Pancreas (tissue), 10 donors: Measurements from ENCODE around the gene LMO1. TPM values are rescaled to one million over a fixed set of nuclear protein-coding genes. Genes with fewer than 3 reads are reported as not detected.

Source experiments
- ATAC-seq, 4 donors: fragments of 200-7000 bp; cut with Tn5 transposase; one replicate each; pipeline versions ENCODE4 v1.8.0 to v1.9.1; 2020; ENCODE audit warnings: mild to moderate bottlenecking in 4 of 4, moderate library complexity in 4 of 4
- DNase-seq, 6 donors: peaks; one replicate each; pipeline ENCODE4 v3.0.0-alpha.2; 2020
- FAIRE-seq: peaks from 2 replicates; lab custom pipeline; 2012; peaks lifted over from hg19 to GRCh38; lab: Jason Lieb, UNC
- H3K27ac ChIP-seq, 4 donors: fragments of 200-600 bp; sonication (generic); 1 replicate in 3 of 4; 2 replicates in 1 of 4; pipeline versions ENCODE4 v1.5.0 to v1.8.0; 2020
- H3K27me3 ChIP-seq, 4 donors: fragments of 200-600 bp; one replicate each; pipeline ENCODE4 v1.8.0; 2021
- H3K36me3 ChIP-seq, 3 donors: fragments of 200-600 bp; sonication (generic) in 1 of 3; one replicate each; pipeline versions ENCODE4 v1.5.0 to v1.8.0; 2020 to 2021
- H3K4me1 ChIP-seq, 3 donors: fragments of 200-600 bp; one replicate each; pipeline ENCODE4 v1.8.0; 2021
- H3K4me3 ChIP-seq, 4 donors: fragments of 200-600 bp; sonication (generic) in 2 of 4; one replicate each; pipeline versions ENCODE4 v1.5.0 to v1.8.0; 2020 to 2021
- H3K9me3 ChIP-seq, 4 donors: fragments of 200-600 bp; one replicate each; pipeline ENCODE4 v1.8.0; 2021
- WGBS, 2 donors: extraction: QIAGEN DNeasy Blood & Tissue Kit; methylation state at CpG; one replicate each; pipeline ENCODE4 v1.1.7; 2013; 5-methylcytosine and 5-hydroxymethylcytosine counted together
- intact Hi-C, 3 donors: fragments of 100-400 bp; cut with DNase I; formaldehyde crosslinking; loops; one replicate each; pipeline versions ENCODE4 v1.11.1 to v1.14.2; 2022
- polyA plus RNA-seq, 2 donors: library from polyadenylated mRNA; stranded (reverse); fragments of 200-250 nt; gene quantifications; one replicate each; pipeline ENCODE4 v1.2.3, GENCODE V29; 2013
- total RNA-seq, 6 donors: library from RNA; stranded (reverse); fragmentation: NEBNext Ultra II Directional in 4 of 6; extraction: Animal tissue kit (Norgen Biotek cat#: 25700) in 4 of 6; gene quantifications; one replicate each; pipeline versions ENCODE4 v1.2.1 to v1.2.4, GENCODE V29; 2021 to 2023
- TF ChIP-seq, protein P1 (sequence below), 4 donors: fragments of 200-600 bp; sonication (generic) in 3 of 4; IDR thresholded peaks; one replicate each; pipeline versions ENCODE4 v1.5.0 to v1.8.0; 2021; ENCODE audit warnings: antibody characterized with exemption in 4 of 4
- donor health status: healthy with polysubstance abuse.
- donor health status: DM: no; HTN: no; CAD: no; lungs with moderate emphysema.
- donor health status: DM: no; HTN: no; CAD: no.
- donor health status: control.
- donor health status: control.
- donor health status: Bipolar disorder and iron deficiency.
- donor health status: DM: yes; HTN: yes; CAD: no.
- donor health status: DM: no; HTN: no; CAD: no.
- donor health status: DM: no; HTN: no; CAD: no.
- donor health status: DM: yes; HTN: yes; CAD: no.

Gene LMO1
- total and polyA plus RNA-seq, 8 donors = 0.14 to 6.8 (median 0.61) TPM

GRCh38 chr11:8241373-8242117 is 22.1 kb downstream of the LMO1 start:
- FAIRE-seq (no peak), DNase-seq (no peak), ATAC-seq (no peak)
- no peak overlapping the region for H3K27ac ChIP-seq
- no peaks in the 10 kb centered on the region for H3K9me3 ChIP-seq
- TF ChIP-seq, protein P1, sequence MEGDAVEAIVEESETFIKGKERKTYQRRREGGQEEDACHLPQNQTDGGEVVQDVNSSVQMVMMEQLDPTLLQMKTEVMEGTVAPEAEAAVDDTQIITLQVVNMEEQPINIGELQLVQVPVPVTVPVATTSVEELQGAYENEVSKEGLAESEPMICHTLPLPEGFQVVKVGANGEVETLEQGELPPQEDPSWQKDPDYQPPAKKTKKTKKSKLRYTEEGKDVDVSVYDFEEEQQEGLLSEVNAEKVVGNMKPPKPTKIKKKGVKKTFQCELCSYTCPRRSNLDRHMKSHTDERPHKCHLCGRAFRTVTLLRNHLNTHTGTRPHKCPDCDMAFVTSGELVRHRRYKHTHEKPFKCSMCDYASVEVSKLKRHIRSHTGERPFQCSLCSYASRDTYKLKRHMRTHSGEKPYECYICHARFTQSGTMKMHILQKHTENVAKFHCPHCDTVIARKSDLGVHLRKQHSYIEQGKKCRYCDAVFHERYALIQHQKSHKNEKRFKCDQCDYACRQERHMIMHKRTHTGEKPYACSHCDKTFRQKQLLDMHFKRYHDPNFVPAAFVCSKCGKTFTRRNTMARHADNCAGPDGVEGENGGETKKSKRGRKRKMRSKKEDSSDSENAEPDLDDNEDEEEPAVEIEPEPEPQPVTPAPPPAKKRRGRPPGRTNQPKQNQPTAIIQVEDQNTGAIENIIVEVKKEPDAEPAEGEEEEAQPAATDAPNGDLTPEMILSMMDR (IDR thresholded peaks at IDR 0.05) = no peak
- H3K36me3 ChIP-seq = no peaks in the 10 kb centered on the region
- intact Hi-C loops = no loop called here
- no peaks in the 10 kb centered on the region for H3K4me1 ChIP-seq
- H3K27me3 ChIP-seq = no peaks in the 10 kb centered on the region
- no peak overlapping the region for H3K4me3 ChIP-seq

- H3K27me3 ChIP-seq = no peaks in the 10 kb centered on the region
- intact Hi-C loops = loop anchor here in 1 of 3 donors (5.0 kb wide), 1 partner anchor 78 kb away; no protein-coding TSS in a partner anchor
- 73 to 86% methylated on average over 6 of the region's 6 CpGs for WGBS, 2 donors
- no peaks in the 10 kb centered on the region for H3K9me3 ChIP-seq
- H3K4me3 ChIP-seq = no peak overlapping the region
- FAIRE-seq (no peak), DNase-seq (no peak), ATAC-seq (no peak)
- H3K4me1 ChIP-seq = no peaks in the 10 kb centered on the region
- no peaks in the 10 kb centered on the region for H3K36me3 ChIP-seq
- TF ChIP-seq, protein P1 (IDR thresholded peaks at IDR 0.05) = no peak
- no peak overlapping the region for H3K27ac ChIP-seq
Measured at GRCh38 chr11:8239536-8240228, 24.0 kb downstream of the LMO1 start.

DNA sequence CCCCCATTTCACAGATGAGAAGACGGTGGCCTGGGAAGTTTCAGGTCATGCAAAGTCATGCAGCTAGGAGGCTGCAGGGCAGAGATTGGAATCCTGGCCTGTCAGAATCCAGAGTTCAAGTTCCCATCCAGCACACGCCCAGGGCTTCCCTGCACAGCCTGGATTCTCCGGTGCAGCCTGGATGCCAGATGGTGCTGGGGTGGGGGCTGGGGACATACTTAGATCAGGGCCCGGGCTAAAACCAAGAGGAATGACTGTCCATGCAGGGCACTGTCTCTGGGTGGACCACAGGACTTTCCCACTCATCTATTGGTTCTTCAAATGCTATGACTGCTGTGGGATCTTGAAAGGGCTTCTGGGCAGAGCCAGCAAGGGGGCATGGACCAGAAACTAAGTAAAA is 24.6 kb downstream of the LMO1 start:
- ATAC-seq (no peak), DNase-seq (no peak), FAIRE-seq (no peak)
- TF ChIP-seq, protein P1 (IDR thresholded peaks at IDR 0.05) = no peak
- intact Hi-C loops = loop anchor here in 1 of 3 donors (5.0 kb wide), 1 partner anchor 78 kb away; no protein-coding TSS in a partner anchor
- no peaks in the 10 kb centered on the region for H3K9me3 ChIP-seq
- H3K4me1 ChIP-seq = no peaks in the 10 kb centered on the region
- H3K36me3 ChIP-seq = no peaks in the 10 kb centered on the region
- WGBS, 2 donors = 71 to 79% methylated on average over 4 of the region's 4 CpGs
- H3K27ac ChIP-seq = no peak overlapping the region
- no peaks in the 10 kb centered on the region for H3K27me3 ChIP-seq
- H3K4me3 ChIP-seq = no peak overlapping the region

GRCh38 chr11:8237453-8237852 is 26.2 kb downstream of the LMO1 start:
- Histone ChIP-seq H3K9me3 (no peaks in the 10 kb centered on the region), H3K36me3 (no peaks in the 10 kb centered on the region), H3K27me3 (no peaks in the 10 kb centered on the region), H3K4me1 (no peaks in the 10 kb centered on the region), H3K4me3 (no peak overlapping the region), H3K27ac (no peak overlapping the region)
- no peak for FAIRE-seq
- intact Hi-C loops = loop anchor here in 1 of 3 donors (5.0 kb wide), 1 partner anchor 80 kb away; no protein-coding TSS in a partner anchor
- 79 to 84% methylated on average over 10 of the region's 10 CpGs for WGBS, 2 donors
- TF ChIP-seq, protein P1 (IDR thresholded peaks at IDR 0.05) = no peak
- DNase-seq = peak in 1 of 6 donors; percentile 12
- ATAC-seq = no peak
